Activated CD8-positive, alpha-beta memory T cell treated with anti-CD3 and anti-CD28 coated beads, Interleukin-2, amount 50 U/mL, for 1 hour (primary cell): ENCODE measurements around the gene TMEM154.

Experiments
- DNase-seq: peaks from one replicate; pipeline ENCODE4 v3.0.0-alpha.2; 2020; ENCODE audit errors: extremely low read depth

The TMEM154 gene

DNA sequence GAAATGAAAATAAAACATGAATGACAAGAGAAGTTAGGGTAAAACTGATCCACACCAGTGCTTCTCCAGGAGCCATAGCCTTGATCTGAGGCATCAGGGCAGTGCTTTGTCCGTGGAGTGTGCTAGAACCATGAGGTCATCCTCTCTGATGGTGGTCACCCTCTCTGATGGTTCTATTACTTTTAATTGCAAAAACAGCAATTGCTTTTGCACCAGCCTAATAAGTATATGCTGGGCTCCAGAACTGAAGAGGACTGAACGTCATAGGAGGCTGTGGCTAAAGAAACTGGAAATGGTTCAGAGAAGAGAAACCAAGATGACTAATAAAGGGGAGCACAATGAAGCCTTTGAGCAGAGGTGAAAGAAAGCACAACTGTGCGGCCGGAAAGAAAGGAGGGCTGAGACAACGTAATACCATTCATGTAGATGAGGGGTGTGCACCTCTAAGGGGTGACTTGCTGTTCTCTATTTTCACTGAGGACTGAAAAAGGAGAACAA lies 17.0 kb upstream of the TMEM154 start:
- no peak for DNase-seq

DNA sequence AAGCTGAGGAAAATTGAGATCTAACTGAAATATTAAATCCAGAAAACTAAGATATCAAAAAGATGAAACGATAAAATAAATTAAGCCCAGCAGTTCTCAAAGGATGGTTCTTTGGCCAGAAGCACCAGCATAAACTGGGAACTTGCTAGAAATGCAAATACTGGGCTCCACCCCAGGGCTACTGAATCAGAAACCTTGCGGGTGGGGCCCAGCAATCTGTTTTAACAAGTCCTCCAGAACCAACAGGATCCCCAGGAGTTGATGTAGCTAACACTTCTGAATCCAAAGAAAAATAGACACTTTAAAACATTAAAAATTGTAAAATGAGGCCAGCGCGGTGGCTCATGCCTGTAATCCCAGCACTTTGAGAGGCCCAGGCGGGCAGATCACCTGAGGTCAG lies 14.1 kb upstream of the TMEM154 start:
- no peak for DNase-seq

DNA sequence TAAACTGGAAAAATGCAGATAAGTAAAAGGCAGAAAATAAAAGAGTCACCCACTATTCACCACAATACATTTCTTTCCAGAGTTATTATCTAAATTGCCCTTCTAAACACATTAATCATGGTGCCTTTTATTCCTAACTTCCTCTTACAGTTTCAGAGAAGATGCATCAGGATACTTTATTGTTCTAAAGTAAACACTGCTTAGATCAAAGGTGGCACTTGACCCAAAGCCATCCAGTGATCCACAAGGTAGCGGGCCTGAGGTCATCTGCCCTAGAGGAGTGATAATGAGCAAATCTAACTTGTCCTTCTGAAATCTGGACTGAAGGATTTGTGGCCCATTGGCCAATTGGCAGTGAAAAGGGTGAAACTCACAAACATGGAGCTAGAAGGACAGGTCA lies 12.0 kb upstream of the TMEM154 start:
- DNase-seq, result no peak

DNA sequence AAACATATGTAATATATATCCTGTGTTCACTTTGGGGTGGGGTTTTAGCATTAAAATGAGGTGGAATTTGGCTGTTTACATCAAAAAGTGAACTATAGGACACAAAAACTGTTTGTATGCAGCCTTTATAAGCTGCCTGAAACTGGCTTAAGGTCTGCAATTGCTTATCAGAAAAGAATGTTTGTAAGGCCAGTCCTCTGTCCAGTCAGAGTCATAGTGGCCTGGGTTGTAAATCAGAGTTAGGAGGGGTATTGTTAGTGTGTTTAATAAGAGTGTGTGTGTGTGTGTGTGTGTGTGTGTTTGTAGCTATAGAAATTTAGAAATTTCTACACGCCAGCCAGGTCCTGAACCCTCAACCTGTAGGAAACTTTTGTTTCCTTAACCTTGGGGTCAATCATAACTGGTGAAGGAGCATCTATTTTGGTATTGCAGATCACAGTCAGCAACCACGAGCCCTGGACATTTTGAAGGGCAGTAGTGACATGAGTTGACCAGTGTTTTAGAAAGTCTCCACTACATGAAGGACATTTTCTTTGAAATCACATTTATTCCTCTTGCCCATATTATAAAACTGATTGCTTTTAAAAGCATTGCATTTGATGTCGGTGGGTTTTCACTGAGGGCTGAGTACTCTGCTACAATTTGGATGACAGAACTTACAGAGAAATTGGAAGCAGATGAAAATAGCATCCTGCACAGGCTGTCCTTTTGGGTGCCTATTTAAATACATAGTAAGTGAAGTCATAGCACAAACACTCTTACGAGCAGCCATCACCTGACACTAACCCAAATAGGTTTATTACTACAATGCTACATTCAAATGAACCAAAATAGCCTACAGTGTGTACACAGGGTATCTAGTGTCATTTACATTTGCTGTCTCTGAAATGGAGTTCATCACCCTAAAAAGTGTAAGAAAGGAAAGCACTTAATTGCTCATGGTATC lies 11.2 kb upstream of the TMEM154 start:
- DNase-seq, result no peak

DNA sequence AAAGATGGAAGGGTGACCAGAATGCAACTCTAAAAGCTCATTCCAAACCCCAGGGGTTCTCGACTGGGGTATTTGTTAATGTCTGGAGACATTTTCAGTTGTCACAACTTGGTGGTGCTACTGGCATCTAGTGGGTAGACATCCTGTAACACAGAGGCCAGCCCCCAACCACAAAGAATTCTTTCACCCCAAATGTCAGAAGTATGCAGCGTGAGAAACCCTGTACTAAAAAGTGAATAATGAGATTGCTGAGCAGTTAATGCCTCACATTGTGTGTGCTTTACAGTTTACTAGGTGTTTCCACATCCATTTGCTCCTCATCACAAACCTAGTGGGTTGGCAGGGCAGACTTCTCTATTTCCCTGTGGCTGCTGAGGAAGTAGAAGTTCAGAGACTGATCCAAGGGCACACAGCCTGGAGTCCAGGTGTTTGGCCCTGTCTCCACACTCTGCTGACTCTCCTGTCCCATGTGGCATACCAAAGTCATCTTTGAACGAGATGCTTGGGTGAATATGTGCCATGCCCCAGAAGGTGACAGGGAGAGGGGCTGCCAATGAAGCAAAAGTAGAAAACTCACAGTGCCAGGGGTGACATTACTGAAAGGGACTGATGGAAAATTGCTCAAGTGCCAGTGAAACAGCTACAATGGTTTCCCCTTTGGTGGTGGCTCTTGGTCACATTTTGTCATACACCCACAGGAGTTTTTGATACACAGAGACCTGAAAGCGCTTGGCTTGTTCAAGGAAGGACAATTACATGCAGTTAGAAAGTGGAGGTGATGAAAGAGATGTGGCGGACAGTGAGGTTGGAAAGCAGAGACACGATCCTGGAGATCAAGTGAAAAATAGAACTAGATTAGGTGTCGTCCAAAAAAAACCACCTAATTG lies 10.1 kb upstream of the TMEM154 start:
- no peak for DNase-seq

DNA sequence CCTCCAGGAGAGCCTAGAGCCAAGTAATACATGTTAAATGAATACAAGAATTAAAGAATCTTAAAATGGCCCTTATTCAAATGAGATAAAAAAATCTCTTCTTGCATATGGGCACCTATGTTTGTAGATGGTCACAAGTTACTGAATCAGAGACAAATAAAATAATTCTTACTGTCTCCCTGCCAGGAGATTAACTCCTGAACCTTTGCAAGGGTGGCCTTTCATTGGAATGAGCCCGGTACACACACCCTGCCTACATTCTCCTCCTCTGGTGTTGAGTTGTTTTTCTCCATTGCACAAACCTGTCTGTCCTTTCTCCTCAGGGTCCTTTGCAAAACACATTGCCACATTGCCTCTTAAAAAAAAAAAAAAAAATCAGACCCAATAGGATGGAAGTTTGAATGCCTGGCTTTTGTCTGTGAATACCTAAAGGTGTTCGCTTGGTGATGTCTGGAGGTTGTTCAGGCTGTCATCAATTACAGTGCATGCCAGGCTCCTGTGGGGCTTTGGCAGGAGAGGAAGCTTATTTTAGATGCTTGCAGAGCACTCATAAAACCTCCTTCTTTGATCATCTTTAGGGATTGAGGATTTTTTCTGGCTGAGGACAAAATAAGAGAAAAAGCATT lies 8.3 kb upstream of the TMEM154 start:
- DNase-seq, result no peak

DNA sequence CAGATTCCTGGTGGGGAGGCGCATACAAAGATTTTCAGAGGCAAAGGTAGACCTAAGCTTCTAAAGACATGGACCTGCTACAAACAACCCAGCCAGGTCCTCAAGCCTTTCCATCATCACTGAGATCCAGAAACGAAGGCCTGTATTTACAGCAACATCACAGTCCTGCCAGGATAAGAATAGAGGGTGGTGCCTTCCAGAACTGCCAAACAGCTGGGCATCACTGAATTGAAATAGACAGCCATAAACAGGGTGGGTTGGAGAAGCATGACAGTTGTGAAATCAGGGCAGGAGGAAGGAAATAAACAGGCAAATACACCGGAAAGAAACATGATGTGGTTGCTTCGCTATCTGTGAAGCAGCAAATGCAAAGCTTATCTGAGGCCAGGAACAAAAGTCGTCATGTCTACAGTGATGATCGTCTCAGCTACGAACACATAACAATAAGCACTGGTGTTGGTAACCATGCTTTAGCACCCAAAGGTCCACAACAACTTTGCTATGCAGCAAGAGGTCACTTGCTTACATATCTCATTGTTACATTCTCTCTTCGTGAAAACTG lies 6.7 kb upstream of the TMEM154 start:
- no peak for DNase-seq

DNA sequence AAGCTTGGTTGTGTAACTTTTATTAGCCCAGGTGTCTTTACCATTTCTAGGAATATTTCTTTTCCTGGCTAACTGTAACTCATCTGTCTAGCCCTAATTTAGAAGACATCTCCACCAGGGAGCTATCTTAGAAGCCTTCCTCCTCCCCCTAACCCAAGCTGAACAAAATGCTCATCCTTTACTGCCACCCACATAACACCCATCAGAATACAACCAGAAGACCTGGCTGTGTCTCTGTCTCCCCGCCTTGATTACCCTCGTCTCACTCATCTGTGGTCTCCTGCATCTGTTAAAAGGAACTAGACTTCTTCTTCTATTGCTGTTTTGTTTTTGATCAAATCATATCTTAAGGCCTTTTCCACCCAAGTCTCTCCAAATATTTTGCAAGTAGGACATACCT lies 4.8 kb upstream of the TMEM154 start:
- no peak for DNase-seq

DNA sequence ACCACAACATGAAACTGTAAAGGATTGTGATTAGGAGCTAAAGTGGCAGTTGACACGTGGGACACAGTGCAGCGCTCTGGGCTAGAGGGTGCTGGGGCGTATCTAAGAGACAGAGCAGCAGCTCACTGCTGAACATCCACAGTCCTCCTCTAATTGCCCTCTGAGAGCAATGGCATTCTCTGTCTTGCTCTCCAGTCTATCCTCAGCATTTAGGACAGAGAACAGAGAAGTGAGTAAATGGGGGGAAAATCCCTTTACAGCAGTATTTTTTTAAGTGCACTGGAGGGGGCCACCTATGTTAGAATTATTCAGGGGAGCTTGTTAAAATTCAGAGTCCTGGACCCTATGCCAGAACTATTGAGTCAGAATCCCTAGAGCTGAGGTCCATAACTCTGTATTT lies 4.2 kb upstream of the TMEM154 start:
- DNase-seq, result no peak

DNA sequence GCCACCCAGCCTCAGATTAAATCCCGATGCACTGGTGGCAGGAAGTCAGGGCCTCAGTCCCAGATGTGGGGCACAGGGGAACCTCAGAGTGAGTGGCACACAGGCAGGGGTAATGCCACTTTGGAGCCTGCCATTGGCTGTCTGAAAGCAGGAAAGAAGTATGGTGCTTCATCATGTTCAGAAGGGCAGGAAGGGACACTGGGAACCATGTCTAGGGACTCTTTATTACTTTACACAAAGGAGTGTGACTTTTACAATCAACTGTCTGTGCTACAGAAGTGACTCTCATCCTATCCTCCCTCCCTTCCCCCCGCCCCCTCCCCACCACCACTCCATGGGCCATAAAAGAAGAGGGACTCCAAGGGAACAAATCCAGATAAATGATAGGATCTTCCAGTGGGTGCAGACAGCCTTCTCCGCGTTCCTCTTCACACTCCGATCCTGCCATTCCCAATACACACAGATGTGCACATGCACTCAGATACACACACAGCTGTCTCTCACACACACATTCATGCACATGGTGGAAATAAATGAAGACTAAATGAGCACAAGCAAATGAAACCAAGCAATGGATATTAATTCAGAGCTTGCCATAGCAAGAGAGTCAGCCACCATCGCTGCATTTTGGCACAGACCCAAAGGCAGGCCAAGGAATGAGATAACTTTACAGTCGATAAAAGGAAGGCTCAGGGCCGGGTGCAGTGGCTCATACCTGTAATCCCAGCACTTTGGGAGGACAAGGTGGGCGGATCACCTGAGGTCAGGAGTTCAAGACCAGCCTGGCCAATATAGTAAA lies 2.5 kb upstream of the TMEM154 start:
- no peak for DNase-seq

DNA sequence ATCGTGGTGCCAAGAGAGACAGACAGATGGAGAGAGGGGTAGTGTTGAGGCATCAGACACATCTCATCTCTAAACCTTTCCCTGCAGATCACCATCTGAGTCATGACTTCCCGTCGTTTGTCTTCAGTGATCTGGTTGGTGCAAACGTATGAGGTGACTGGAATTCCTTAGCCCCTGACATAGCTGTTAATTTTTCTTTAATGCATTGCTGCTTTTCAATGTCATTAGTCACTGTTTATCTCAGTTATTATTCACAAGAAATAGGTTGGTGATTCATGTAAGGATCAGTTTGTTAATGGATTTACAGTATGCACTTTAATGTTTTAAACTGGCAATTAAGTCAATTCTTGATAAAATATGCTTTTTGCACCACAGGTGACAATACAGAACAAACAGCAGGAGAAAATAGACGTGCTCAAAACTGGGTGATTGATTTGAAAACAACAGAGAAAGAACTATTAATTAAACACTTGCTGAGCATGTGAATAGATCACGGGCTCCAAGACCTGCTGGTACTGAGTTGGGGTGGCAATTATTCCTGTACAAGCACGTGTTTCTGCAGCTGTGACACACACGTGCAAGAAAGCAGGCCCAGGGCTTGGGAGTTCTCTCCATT lies 1.3 kb upstream of the TMEM154 start:
- no peak for DNase-seq

DNA sequence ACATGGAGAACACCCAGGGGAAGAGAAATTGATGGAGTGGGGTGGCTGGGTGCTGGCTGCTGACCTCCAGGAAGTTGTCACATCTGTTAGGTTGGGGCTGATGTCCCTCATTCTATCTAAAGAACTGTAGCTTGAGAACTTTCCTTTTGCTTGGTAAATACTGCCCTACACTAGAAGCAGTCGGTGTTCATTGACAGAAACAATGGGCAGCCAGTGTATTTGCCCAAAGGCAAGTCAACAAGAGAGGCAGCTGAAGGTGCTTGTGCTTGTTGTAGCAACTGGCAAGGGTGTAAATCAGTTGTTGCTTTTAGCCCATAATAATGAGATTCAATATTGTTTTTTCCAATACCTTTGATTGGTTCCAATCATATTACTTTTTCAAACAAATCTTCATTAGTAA lies 956 bp downstream of the TMEM154 start:
- DNase-seq, result no peak

DNA sequence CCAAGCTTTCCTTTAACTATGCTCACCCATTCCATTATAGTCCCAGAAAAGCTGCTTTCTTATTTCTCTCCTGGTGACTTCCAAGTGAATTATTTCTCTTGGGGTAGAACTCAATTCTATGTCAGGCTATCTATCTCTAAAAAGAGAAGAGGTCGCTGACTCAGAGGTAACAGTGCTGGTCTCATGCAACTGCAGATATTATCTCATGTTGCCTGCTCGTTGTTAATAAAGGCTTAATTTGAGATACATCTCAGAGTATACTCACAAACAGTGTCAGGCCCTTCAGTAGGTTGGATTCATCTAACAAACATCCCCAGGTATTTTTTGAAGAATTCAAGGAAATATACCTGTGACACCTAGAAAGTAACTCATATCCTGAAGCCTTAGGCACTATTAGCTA lies 2.7 kb downstream of the TMEM154 start:
- DNase-seq, result no peak

DNA sequence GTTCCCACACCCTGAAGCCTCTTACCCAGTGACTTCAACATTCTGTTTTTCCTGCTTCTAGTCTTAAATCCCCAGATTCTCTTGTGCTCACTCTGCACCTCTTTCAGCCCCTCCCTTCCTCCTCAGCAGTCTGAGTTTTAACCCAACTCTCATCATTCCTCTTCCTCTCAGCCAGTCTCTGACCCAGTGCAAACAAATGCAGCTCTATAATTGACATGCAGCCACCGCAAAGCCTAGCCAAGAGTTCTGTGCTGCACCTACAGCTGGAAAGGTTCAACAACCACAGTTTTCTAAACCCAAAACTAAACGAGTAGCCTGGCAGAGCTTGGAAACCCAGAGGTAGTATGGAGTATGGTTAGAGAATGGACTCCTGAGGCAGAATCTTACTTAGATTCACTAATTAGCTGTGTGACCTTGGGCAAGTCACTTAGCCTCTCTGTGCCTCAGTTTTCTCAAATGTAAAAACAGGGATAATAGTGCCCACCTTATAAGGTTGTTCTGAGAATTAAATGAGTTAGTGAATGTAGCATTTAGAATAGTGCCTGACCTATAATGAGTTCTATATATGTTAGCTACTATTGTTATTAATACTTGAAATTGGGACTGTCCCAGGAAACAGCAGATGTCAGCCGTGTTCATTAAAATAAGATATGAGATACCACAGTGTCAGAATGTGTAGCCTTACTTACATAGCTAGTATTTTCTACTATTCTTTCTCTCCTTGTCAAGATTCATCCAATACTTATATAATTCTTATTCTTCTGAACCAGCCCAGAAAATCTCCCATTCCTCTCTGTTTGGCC lies 3.5 kb downstream of the TMEM154 start:
- DNase-seq, result no peak

DNA sequence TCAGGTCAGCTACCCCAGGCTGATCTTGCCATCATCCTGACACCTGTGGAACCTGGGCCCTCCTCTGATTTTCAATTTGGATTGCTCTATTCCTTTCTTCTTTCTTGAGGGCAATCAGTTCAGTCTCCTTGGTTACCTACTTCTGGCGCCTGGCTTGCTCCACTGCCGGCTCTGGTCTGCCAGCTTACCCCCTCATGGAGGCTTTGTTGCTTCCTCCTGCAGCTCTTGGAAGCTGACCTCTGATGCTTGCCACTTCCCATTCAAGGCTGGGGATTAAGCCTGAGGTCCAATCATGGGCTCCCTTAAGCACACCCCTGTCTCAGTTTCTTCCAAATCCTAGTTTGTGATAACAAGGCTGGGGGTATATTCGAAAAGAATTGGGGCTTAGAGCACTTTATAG lies 5.4 kb downstream of the TMEM154 start:
- no peak for DNase-seq

DNA sequence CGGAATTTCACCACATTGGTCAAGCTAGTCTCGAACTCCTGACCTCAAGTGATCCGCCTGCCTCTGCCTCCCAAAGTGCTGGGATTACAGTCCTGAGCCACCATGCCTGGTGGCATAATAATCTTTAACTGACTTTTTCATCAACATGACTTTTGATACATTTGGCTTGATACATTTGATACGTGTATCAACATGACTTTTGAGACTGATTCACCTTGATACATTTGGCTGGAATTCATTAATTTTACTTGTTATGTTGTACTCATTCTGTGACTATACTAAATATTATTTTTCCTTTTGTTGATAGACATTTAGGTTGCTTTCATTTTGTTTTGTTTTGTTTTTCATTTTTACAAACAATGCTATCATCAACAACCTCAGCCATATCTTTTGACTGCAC lies 6.3 kb downstream of the TMEM154 start:
- no peak for DNase-seq

DNA sequence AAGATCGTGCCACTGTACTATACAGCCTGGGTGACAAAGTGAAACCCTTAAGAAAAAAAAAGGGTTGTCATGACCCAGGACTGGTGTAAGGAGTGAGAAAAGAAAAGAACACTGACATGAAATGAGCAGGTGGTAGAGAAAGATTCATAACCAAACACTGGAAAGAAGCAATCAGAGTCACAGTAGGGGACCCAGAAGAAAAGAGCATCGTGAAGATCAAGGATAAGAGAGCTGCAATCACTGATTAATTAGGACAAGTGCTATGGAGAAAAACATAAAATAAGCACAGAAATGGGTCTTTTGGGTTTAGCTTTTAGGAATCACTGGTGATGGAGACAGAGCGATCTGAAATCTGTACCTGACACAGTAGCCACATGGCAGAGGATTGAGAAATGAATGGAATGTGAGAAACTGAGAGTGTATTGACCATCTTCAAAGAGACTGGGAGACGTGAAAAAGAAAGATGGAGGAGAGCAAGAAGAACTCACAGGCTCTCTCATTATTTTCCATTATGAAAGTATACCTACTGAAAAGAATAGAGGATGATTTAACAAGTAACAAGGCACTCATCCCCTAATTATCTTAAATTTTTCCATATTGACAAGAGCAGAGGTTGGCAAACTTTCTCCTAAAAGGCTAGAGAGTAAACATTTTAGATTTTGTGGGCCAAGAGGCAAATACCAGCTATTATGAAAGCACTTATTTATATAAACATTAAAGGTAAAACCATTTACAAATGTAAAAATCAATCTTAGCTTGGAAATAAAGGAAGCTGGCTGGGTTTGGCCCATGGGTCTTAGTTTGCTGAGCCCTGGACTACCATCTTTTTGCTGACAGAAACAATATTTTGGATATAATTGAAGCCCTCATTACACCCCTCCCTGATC lies 7.3 kb downstream of the TMEM154 start:
- DNase-seq, result no peak

DNA sequence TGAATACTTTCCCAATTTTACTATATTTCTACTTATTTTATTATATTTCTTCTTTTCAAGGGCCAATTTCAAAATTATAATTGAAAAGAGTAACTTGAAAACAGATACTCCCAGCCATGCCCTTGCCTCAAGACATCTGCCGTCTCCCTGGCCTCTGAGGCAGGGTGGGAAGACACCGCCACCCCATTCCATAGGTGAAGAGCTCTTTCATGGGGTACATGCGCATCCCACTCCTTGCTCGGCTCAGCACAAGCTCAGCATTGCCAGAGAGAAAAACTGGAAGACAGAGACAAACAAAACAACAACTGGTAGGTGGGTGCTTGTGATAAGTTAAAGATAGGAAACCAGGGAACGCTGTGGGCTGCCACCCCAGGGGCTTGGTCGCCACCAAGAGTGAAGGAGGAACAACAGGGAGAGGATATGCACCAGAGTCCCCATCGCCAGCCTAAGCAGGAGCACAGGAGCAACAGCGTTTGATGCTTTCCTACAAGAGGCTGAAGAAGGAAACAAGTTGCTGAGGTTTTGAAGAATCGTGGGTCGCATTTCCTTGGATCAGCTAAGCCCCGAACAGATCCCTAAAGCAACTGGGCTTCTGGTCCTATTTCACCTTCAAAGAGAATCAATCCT lies 11.3 kb downstream of the TMEM154 start:
- DNase-seq, result no peak
